H54 (cell line): Measurements from ENCODE around the gene ADAMTS18.

Experiments
- DNase-seq: peaks from one replicate; pipeline ENCODE4 v3.0.0; 2011; ENCODE audit warnings: low spot score, mixed read lengths; ENCODE audit not compliant: insufficient read length
- FAIRE-seq: peaks from 3 replicates; lab custom pipeline; 2011; peaks lifted over from hg19 to GRCh38; lab: Jason Lieb, UNC
- POLR2A ChIP-seq: IDR thresholded peaks from 2 replicates; pipeline ENCODE4 v1.6.1; 2011; ENCODE audit warnings: low read depth, mild to moderate bottlenecking, low read length

The ADAMTS18 gene

GRCh38 chr16:77394699-77395098, 40.1 kb downstream of the ADAMTS18 start:
- FAIRE-seq: no peak
- DNase-seq: no peak

GRCh38 chr16:77393955-77394354, 40.9 kb downstream of the ADAMTS18 start:
- TF ChIP-seq POLR2A: no peak
- FAIRE-seq (no peak), DNase-seq (no peak)

More at GRCh38 chr16:77394699-77395098, 40.1 kb downstream of the ADAMTS18 start:
- no peak for TF ChIP-seq POLR2A

GRCh38 chr16:77387815-77388209, 47.0 kb downstream of the ADAMTS18 start:
- no peak for DNase-seq
- no peak for FAIRE-seq

GRCh38 chr16:77386831-77387814, 47.7 kb downstream of the ADAMTS18 start:
- no peak for DNase-seq

More at GRCh38 chr16:77387815-77388209, 47.0 kb downstream of the ADAMTS18 start:
- no peak for TF ChIP-seq POLR2A

GRCh38 chr16:77385481-77385880, 49.4 kb downstream of the ADAMTS18 start:
- FAIRE-seq: no peak

More at GRCh38 chr16:77386831-77387814, 47.7 kb downstream of the ADAMTS18 start:
- no peak for FAIRE-seq
- TF ChIP-seq POLR2A: no peak

GRCh38 chr16:77383606-77384187, 51.1 kb downstream of the ADAMTS18 start:
- DNase-seq: no peak
- FAIRE-seq: no peak
- no peak for TF ChIP-seq POLR2A

More at GRCh38 chr16:77385481-77385880, 49.4 kb downstream of the ADAMTS18 start:
- no peak for TF ChIP-seq POLR2A
- DNase-seq: no peak

- TF ChIP-seq POLR2A: no peak
- DNase-seq (no peak), FAIRE-seq (no peak)
These were observed 58.5 kb downstream of the ADAMTS18 start for GRCh38 chr16:77376358-77376757.

- FAIRE-seq (no peak), DNase-seq (no peak)
- no peak for TF ChIP-seq POLR2A
These were observed 59.4 kb downstream of the ADAMTS18 start for GRCh38 chr16:77375396-77375795.

- FAIRE-seq (no peak), DNase-seq (no peak)
- TF ChIP-seq POLR2A: no peak
These were observed 60.5 kb downstream of the ADAMTS18 start for GRCh38 chr16:77374384-77374783.

- DNase-seq (no peak), FAIRE-seq (no peak)
- TF ChIP-seq POLR2A: no peak
These were observed 61.1 kb downstream of the ADAMTS18 start for GRCh38 chr16:77373726-77374125.

GRCh38 chr16:77364770-77365169, 70.1 kb downstream of the ADAMTS18 start:
- FAIRE-seq (no peak), DNase-seq (no peak)
- TF ChIP-seq POLR2A: no peak

GRCh38 chr16:77359065-77359502, 75.8 kb downstream of the ADAMTS18 start:
- no peak for TF ChIP-seq POLR2A
- FAIRE-seq (peak; percentile 100), DNase-seq (peak; percentile 30)

- TF ChIP-seq POLR2A: no peak
- DNase-seq (no peak), FAIRE-seq (peak; percentile 77)
These were observed 81.1 kb downstream of the ADAMTS18 start for GRCh38 chr16:77353587-77354263.
